ENCODE data around the gene NT5M. TPM values are rescaled to one million over a fixed set of nuclear protein-coding genes. Genes with fewer than 3 reads are reported as not detected.

NT5M gene
- total RNA-seq, 1 experiment from 2014 or later, result 8.6 TPM

GRCh38 chr17:17358060-17358751 is 55.0 kb downstream of the NT5M start:
- H3K4me1 ChIP-seq (ENCODE audit: insufficient read depth, low read length), result no peaks in the 10 kb centered on the region
- H3K9me2 ChIP-seq (replicated peaks; ENCODE audit: low read length), result no peaks in the 10 kb centered on the region
- no peak overlapping the region for H3K4me3 ChIP-seq (ENCODE audit: low read length)
- no peaks in the 10 kb centered on the region for H3F3A ChIP-seq (ENCODE audit: low read length, unreplicated experiment)
- ATAC-seq, result no peak
- no peaks in the 10 kb centered on the region for H3K36me3 ChIP-seq (ENCODE audit: low read depth, low read length)
- H3K79me2 ChIP-seq (ENCODE audit: low read length), result no peaks in the 10 kb centered on the region
- TF ChIP-seq, protein P1, sequence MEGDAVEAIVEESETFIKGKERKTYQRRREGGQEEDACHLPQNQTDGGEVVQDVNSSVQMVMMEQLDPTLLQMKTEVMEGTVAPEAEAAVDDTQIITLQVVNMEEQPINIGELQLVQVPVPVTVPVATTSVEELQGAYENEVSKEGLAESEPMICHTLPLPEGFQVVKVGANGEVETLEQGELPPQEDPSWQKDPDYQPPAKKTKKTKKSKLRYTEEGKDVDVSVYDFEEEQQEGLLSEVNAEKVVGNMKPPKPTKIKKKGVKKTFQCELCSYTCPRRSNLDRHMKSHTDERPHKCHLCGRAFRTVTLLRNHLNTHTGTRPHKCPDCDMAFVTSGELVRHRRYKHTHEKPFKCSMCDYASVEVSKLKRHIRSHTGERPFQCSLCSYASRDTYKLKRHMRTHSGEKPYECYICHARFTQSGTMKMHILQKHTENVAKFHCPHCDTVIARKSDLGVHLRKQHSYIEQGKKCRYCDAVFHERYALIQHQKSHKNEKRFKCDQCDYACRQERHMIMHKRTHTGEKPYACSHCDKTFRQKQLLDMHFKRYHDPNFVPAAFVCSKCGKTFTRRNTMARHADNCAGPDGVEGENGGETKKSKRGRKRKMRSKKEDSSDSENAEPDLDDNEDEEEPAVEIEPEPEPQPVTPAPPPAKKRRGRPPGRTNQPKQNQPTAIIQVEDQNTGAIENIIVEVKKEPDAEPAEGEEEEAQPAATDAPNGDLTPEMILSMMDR (conservative IDR thresholded peaks at IDR 0.05; ENCODE audit: low read depth, low read length), result no peak
- TF ChIP-seq EZH2 (IDR thresholded peaks at IDR 0.05; ENCODE audit: low read length, unreplicated experiment) (no peak), EZH2phosphoT487 (IDR thresholded peaks at IDR 0.05; ENCODE audit: borderline replicate concordance, low read length) (no peak)
- H3K27me3 ChIP-seq (ENCODE audit: low read length), result no peaks in the 10 kb centered on the region
- BruUV-seq (replicated peaks), result no TSS peak
- no peaks in the 10 kb centered on the region for H4K20me1 ChIP-seq (ENCODE audit: low read length)
- DNase-seq, result no peak
- peaks cover 10% of the 10 kb centered on the region; the same call in 1 of the 2 replicates for H3K9me3 ChIP-seq (ENCODE audit: low read length)
- H3K27ac ChIP-seq (ENCODE audit: low read length), result no peak overlapping the region
- H3K4me2 ChIP-seq (ENCODE audit: low read length), result no peak overlapping the region
- no peak overlapping the region for H2AFZ ChIP-seq (ENCODE audit: low read length)
- ChIA-PET CTCF (no interaction called here), POLR2A (ENCODE audit: unreplicated experiment) (no interaction called here)
- intact Hi-C loops (cut with micrococcal nuclease), result no loop called here
- no peak overlapping the region for H3K9ac ChIP-seq (ENCODE audit: low read length)

DNA sequence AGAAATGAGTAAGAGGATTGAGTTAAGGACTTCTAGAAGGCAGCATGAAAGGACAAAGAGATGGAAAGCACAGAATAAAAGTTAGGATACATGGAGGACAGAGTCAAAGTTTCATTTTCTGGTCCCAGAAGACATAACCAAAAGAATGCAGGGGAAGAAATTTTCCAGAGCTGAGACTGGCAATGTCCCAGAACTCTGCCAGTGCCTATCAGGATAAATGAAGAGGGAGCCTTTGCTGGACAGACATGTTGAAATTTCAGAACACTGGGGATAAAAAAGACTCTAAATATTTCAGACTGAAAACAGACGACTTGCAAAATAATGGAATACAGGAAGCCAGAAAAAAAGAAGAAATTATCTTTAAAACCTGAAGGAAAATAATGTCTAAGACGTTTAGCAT is 55.7 kb downstream of the NT5M start:
- intact Hi-C loops (cut with micrococcal nuclease), result no loop called here
- no peaks in the 10 kb centered on the region for H3K36me3 ChIP-seq (ENCODE audit: low read depth, low read length)
- no peaks in the 10 kb centered on the region for H3K27me3 ChIP-seq (ENCODE audit: low read length)
- H3K9me2 ChIP-seq (replicated peaks; ENCODE audit: low read length), result no peaks in the 10 kb centered on the region
- CTCF ChIA-PET, result no interaction called here
- POLR2A ChIA-PET (ENCODE audit: unreplicated experiment), result no interaction called here
- no peak overlapping the region for H2AFZ ChIP-seq (ENCODE audit: low read length)
- H3K9ac ChIP-seq (ENCODE audit: low read length), result no peak overlapping the region
- DNase-seq (no peak), ATAC-seq (no peak)
- H3K79me2 ChIP-seq (ENCODE audit: low read length), result no peaks in the 10 kb centered on the region
- H3K27ac ChIP-seq (ENCODE audit: low read length), result no peak overlapping the region
- no peak overlapping the region for H3K4me2 ChIP-seq (ENCODE audit: low read length)
- no peaks in the 10 kb centered on the region for H4K20me1 ChIP-seq (ENCODE audit: low read length)
- TF ChIP-seq, protein P1 (conservative IDR thresholded peaks at IDR 0.05; ENCODE audit: low read depth, low read length), result no peak
- no peak for TF ChIP-seq EZH2phosphoT487 (IDR thresholded peaks at IDR 0.05; ENCODE audit: borderline replicate concordance, low read length)
- TF ChIP-seq EZH2 (IDR thresholded peaks at IDR 0.05; ENCODE audit: low read length, unreplicated experiment), result no peak
- no peak overlapping the region for H3K4me3 ChIP-seq (ENCODE audit: low read length)
- H3K9me3 ChIP-seq (ENCODE audit: low read length), result peaks cover 10% of the 10 kb centered on the region; the same call in 1 of the 2 replicates
- no peaks in the 10 kb centered on the region for H3K4me1 ChIP-seq (ENCODE audit: insufficient read depth, low read length)
- no TSS peak for BruUV-seq (replicated peaks)
- no peaks in the 10 kb centered on the region for H3F3A ChIP-seq (ENCODE audit: low read length, unreplicated experiment)

- H3K4me3 ChIP-seq (ENCODE audit: low read length), result no peak overlapping the region
- ChIA-PET POLR2A (ENCODE audit: unreplicated experiment) (no interaction called here), CTCF (no interaction called here)
- H3K9me3 ChIP-seq (ENCODE audit: low read length), result peaks cover 10% of the 10 kb centered on the region; the same call in 1 of the 2 replicates
- H4K20me1 ChIP-seq (ENCODE audit: low read length), result no peaks in the 10 kb centered on the region
- no peak overlapping the region for H3K27ac ChIP-seq (ENCODE audit: low read length)
- ATAC-seq (no peak), DNase-seq (no peak)
- no peak overlapping the region for H3K9ac ChIP-seq (ENCODE audit: low read length)
- H3K27me3 ChIP-seq (ENCODE audit: low read length), result no peaks in the 10 kb centered on the region
- no peaks in the 10 kb centered on the region for H3K79me2 ChIP-seq (ENCODE audit: low read length)
- no peak for TF ChIP-seq EZH2phosphoT487 (IDR thresholded peaks at IDR 0.05; ENCODE audit: borderline replicate concordance, low read length)
- TF ChIP-seq, protein P1 (conservative IDR thresholded peaks at IDR 0.05; ENCODE audit: low read depth, low read length), result no peak
- TF ChIP-seq EZH2 (IDR thresholded peaks at IDR 0.05; ENCODE audit: low read length, unreplicated experiment), result no peak
- no peaks in the 10 kb centered on the region for H3K9me2 ChIP-seq (replicated peaks; ENCODE audit: low read length)
- no peak overlapping the region for H2AFZ ChIP-seq (ENCODE audit: low read length)
- BruUV-seq (replicated peaks), result no TSS peak
- H3K4me2 ChIP-seq (ENCODE audit: low read length), result no peak overlapping the region
- no peaks in the 10 kb centered on the region for H3K4me1 ChIP-seq (ENCODE audit: insufficient read depth, low read length)
- intact Hi-C loops (cut with micrococcal nuclease), result no loop called here
- H3F3A ChIP-seq (ENCODE audit: low read length, unreplicated experiment), result no peaks in the 10 kb centered on the region
- H3K36me3 ChIP-seq (ENCODE audit: low read depth, low read length), result no peaks in the 10 kb centered on the region
Observed at GRCh38 chr17:17359271-17359670, 56.1 kb downstream of the NT5M start.
